ENCODE results near the gene HMOX2.

Gene HMOX2

GRCh38 chr16:4465977-4466779, 10.0 kb upstream of the HMOX2 start:
- FAIRE-seq = no peak

- no peak for FAIRE-seq
Observed at GRCh38 chr16:4467916-4468315, 8.3 kb upstream of the HMOX2 start.

GRCh38 chr16:4468972-4469371, 7.2 kb upstream of the HMOX2 start:
- FAIRE-seq = no peak

DNA sequence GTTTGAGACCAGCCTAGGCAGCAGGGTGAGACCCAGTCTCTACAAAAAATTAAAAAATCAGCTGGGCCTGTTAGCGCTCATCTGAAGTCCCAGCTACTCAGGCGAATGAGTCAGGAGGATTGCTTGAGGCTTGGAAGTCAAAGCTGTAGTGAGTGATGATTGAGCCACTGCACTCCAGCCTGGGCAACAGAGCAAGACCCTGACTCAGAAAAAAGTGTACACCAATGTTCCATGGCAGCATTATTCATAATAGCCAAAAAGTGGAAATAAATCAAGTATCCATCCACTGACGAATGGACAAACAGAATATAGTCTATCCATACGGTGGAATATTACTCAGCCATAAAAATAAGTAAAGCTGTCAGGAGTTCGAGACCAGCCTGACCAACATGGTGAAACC, 4.3 kb upstream of the HMOX2 start:
- no peak for FAIRE-seq

GRCh38 chr16:4472880-4473279, 3.3 kb upstream of the HMOX2 start:
- no peak for FAIRE-seq

- FAIRE-seq = peak; percentile 86
Observed at GRCh38 chr16:4474192-4474961, 1.8 kb upstream of the HMOX2 start, which contains the start of gene NMRAL1. Gene NMRAL1, minus strand, starts transcription at chr16:4474625. Its CDS starts 493 bp downstream, at chr16:4474132.

GRCh38 chr16:4477966-4478365, 1.8 kb downstream of the HMOX2 start:
- no peak for FAIRE-seq

DNA sequence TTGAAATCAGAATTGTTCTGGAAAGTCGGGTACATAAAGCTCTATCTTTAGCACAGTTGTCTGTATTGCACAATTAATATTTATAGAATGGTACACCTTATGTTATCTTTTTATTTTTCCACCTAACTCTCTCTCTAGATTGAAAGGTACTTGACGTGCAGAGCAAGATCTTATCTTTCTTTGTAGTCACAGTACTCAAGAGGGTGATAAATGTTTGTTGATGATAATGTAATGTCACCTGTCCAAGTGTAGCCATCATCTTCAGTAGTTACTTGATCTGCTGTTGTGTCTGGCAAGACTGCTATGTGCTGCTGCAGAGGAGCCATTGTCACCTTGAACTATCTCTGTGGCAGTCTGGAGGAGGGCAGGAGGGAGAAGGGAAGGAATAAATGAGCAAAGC, 5.3 kb downstream of the HMOX2 start:
- FAIRE-seq = no peak

DNA sequence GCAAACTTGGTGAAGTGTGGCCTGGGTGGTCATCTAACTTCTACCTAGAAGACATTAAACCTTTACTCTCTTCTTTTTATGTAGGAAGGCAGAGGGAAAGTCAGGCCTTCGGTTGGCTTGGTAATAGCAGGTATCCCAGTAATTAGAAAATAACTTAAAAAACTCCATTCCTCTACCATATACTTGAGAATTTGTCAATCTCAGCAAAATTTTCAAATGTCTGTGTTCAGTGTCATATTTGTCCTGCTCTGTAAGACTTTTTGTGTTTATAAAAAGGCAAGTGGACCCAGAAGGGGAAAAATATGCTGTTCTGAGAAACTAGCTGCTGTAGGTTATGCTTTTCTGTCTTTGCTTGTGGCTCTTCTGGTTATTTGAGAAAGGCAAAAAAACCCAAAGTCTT, 5.8 kb downstream of the HMOX2 start:
- FAIRE-seq = no peak

- FAIRE-seq = no peak
Observed at GRCh38 chr16:4486126-4486893, 10.1 kb downstream of the HMOX2 start.

DNA sequence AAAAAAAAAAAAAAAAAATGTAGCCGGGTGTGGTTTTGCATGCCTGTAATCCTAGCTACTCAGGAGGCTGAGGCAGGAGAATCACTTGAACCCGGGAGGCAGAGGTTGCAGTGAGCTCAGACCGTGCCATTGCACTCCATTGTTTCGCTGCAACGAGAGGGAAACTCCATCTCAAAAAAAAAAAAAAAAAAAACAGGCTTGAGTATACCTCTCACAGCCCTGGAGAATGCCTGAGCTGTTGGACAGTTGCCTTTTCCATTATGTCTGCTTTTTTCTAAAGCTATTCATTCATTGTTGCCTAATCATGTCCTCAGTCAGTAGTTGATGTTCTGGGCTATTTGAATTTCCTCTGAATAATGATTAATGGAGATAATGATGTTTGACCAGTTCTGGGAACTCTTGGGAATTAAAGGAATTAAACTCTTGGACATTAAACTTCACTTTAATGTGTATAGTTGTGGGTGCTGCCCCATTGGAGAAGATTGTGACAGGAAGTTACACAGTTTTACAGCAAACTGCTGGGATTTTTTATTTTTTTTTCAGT, 11.8 kb downstream of the HMOX2 start:
- FAIRE-seq = no peak

GRCh38 chr16:4488499-4488967, 12.3 kb downstream of the HMOX2 start:
- FAIRE-seq = no peak

DNA sequence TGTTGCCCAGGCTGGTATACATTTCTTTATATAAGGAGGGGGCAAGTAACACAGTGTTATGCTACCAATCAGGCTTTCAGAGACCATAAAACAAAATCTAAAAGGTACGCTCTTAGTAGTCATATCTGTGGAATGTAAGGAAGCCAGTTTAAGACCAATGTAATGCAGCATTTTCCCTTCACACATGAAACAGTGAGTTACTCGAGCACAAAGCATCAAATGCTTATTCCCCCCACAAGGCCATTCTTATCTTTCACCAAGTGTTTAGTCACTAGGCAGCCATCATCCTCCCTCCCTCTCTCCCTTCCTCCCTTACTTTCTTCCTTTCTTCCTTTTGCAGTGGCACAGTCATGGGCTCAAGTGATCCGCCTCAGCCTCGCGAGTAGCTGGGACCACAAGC, 12.8 kb downstream of the HMOX2 start:
- no peak for FAIRE-seq

- no peak for FAIRE-seq
Observed at GRCh38 chr16:4491898-4492297, 15.7 kb downstream of the HMOX2 start.

- FAIRE-seq = no peak
Observed at GRCh38 chr16:4494746-4495490, 18.7 kb downstream of the HMOX2 start.

- FAIRE-seq = no peak
Observed at GRCh38 chr16:4495766-4496165, 19.6 kb downstream of the HMOX2 start.

DNA sequence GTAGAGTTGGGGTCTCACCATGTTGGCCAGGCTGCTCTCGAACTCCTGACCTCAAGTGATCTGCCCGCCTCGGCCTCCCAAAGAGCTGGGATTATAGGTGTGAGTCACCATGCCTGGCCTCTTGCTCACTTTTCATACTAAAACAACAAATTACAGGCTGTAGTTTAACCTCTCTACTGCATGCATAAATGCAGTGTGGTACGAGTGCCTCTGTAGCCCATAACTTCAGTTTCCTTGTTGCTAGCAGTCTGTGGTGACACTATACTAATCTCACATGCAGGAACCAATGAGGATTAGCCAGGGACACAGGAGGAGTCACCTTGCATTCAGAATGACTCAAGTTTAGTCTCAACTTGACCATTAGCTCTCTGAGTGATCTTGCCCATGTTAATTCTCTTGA, 20.1 kb downstream of the HMOX2 start:
- FAIRE-seq = no peak

- no peak for FAIRE-seq
Observed at GRCh38 chr16:4498546-4499195, 22.5 kb downstream of the HMOX2 start.

GRCh38 chr16:4499196-4499555, 23.0 kb downstream of the HMOX2 start:
- FAIRE-seq = no peak

GRCh38 chr16:4500272-4500671, 24.1 kb downstream of the HMOX2 start:
- peak; percentile 56 for FAIRE-seq

- FAIRE-seq = no peak
Observed at GRCh38 chr16:4501071-4501478, 24.9 kb downstream of the HMOX2 start.

Data from G401.6 (cell line).